Lung microvascular endothelial cell (primary cell): ENCODE results near the gene ATP6V0A4. TPM values are rescaled to one million over a fixed set of nuclear protein-coding genes. Genes with fewer than 3 reads are reported as not detected.
"Not testable (repeated sequence)": the region's sequence is repeated elsewhere in the genome, so short reads cannot be mapped to it uniquely, and the experiment has no call there.

Source experiments
- DNase-seq, 2 donors: peaks; one replicate each; pipeline versions ENCODE4 v3.0.0 to v3.0.0-alpha.2; 2010; ENCODE audit warnings: low read depth in 2 of 2
- total RNA-seq: library from RNA; depleted of rRNA; stranded (reverse); fragments of >200 nt; gene quantifications from 2 replicates; pipeline ENCODE4 v1.2.1, GENCODE V29; 2014

The ATP6V0A4 gene
- under 0.01 TPM in 2 replicates for total RNA-seq

GRCh38 chr7:138797715-138798320, at the start of gene ATP6V0A4, which contains the start of gene TMEM213:
TSS of gene ATP6V0A4 (minus strand) at chr7:138798196. CDS start at chr7:138771247, 26,949 bp downstream.
TSS of gene TMEM213 (plus strand) at chr7:138797994. CDS start at chr7:138798105, 111 bp downstream.
- DNase-seq = no peak

- DNase-seq = no peak
These were observed 47.7 kb upstream of the ATP6V0A4 start for GRCh38 chr7:138845711-138846110.

GRCh38 chr7:138843632-138844580, 45.9 kb upstream of the ATP6V0A4 start:
- DNase-seq = no peak

- DNase-seq = peak in 1 of 2 donors; percentile 8
These were observed 44.1 kb upstream of the ATP6V0A4 start for GRCh38 chr7:138842111-138842510.

GRCh38 chr7:138838166-138838565, 40.2 kb upstream of the ATP6V0A4 start:
- DNase-seq = no peak

GRCh38 chr7:138837627-138838026, 39.6 kb upstream of the ATP6V0A4 start:
- DNase-seq = peak; percentile 40 to 61

GRCh38 chr7:138835087-138835486, 37.1 kb upstream of the ATP6V0A4 start:
- no peak for DNase-seq

- no peak for DNase-seq
These were observed 36.6 kb upstream of the ATP6V0A4 start for GRCh38 chr7:138834583-138834982.

- DNase-seq = no peak
These were observed 35.6 kb upstream of the ATP6V0A4 start for GRCh38 chr7:138833596-138833995.

GRCh38 chr7:138832966-138833365, 35.0 kb upstream of the ATP6V0A4 start:
- DNase-seq = no peak

GRCh38 chr7:138829335-138829734, 31.3 kb upstream of the ATP6V0A4 start:
- no peak for DNase-seq

GRCh38 chr7:138828302-138828701, 30.3 kb upstream of the ATP6V0A4 start:
- DNase-seq = no peak

GRCh38 chr7:138825049-138825721, 27.2 kb upstream of the ATP6V0A4 start:
- DNase-seq = no peak

GRCh38 chr7:138822867-138823535, 25.0 kb upstream of the ATP6V0A4 start:
- no peak for DNase-seq

- DNase-seq = no peak
These were observed 23.9 kb upstream of the ATP6V0A4 start for GRCh38 chr7:138821912-138822311.

- no peak for DNase-seq
These were observed 21.6 kb upstream of the ATP6V0A4 start for GRCh38 chr7:138819625-138820024.

- no peak for DNase-seq
These were observed 18.7 kb upstream of the ATP6V0A4 start for GRCh38 chr7:138816650-138817049.

GRCh38 chr7:138814816-138815332, 16.9 kb upstream of the ATP6V0A4 start:
- no peak for DNase-seq

- DNase-seq = no peak
These were observed 15.9 kb upstream of the ATP6V0A4 start for GRCh38 chr7:138813945-138814344.

- DNase-seq = not testable (repeated sequence)
These were observed 13.3 kb upstream of the ATP6V0A4 start for GRCh38 chr7:138811327-138811726.

- DNase-seq = no peak
These were observed 11.3 kb upstream of the ATP6V0A4 start for GRCh38 chr7:138809346-138809745.
